GM23338 (cell line): ENCODE data around the gene MYLK. TPM values are rescaled to one million over a fixed set of nuclear protein-coding genes. Genes with fewer than 3 reads are reported as not detected.

Source experiments
- ATAC-seq: fragments of 200-7000 bp; cut with Tn5 transposase; 3 replicates; pipeline ENCODE4 v1.9.1; 2020
- DNase-seq: peaks from one replicate; pipeline ENCODE4 v3.0.0-alpha.2; 2015; ENCODE audit warnings: low spot score
- H2AFZ ChIP-seq: fragments of 200-600 bp; sonication (generic); 2 replicates; pipeline ENCODE4 v1.8.0; 2016; ENCODE audit warnings: antibody characterized with exemption, mild to moderate bottlenecking, moderate library complexity
- H3F3A ChIP-seq: fragments of 200-600 bp; sonication (generic); replicated peaks from 2 replicates; pipeline ENCODE4 v1.8.0; 2017; ENCODE audit warnings: antibody characterized with exemption, mixed run types, low read depth
- H3K27ac ChIP-seq: fragments of 200-600 bp; sonication (generic); 2 replicates; pipeline ENCODE4 v1.6.1; 2016; ENCODE audit warnings: low read depth
- H3K27me3 ChIP-seq: fragments of 200-600 bp; sonication (generic); 2 replicates; pipeline ENCODE4 v1.8.0; 2016; ENCODE audit warnings: mild to moderate bottlenecking, mixed run types, moderate library complexity; ENCODE audit not compliant: insufficient read depth
- H3K36me3 ChIP-seq: fragments of 200-600 bp; sonication (generic); 2 replicates; pipeline ENCODE4 v1.8.0; 2016; ENCODE audit warnings: mild to moderate bottlenecking; ENCODE audit not compliant: insufficient read depth
- H3K4me1 ChIP-seq: fragments of 200-600 bp; sonication (generic); 2 replicates; pipeline ENCODE4 v1.8.0; 2016; ENCODE audit warnings: mild to moderate bottlenecking, moderate library complexity; ENCODE audit not compliant: insufficient read depth
- H3K4me2 ChIP-seq: fragments of 200-600 bp; sonication (generic); 2 replicates; pipeline ENCODE4 v1.7.1; 2017; ENCODE audit warnings: mixed run types
- H3K4me3 ChIP-seq: fragments of 200-600 bp; sonication (generic); 2 replicates; pipeline ENCODE4 v1.6.1; 2016; ENCODE audit warnings: mixed run types
- H3K79me2 ChIP-seq: fragments of 200-600 bp; sonication (generic); replicated peaks from 2 replicates; pipeline ENCODE4 v1.8.0; 2017; ENCODE audit warnings: mild to moderate bottlenecking; ENCODE audit not compliant: insufficient read depth
- H3K9me2 ChIP-seq: fragments of 200-600 bp; sonication (generic); 2 replicates; pipeline ENCODE4 v1.8.0; 2017; ENCODE audit not compliant: insufficient read depth
- H4K20me1 ChIP-seq: fragments of 200-600 bp; sonication (generic); replicated peaks from 2 replicates; pipeline ENCODE4 v1.8.0; 2017; ENCODE audit warnings: mild to moderate bottlenecking; ENCODE audit not compliant: insufficient read depth
- H3K27ac Mint-ChIP-seq: 2 replicates; pipeline ENCODE4 v1.8.0; 2020; ENCODE audit warnings: inconsistent platforms, mild to moderate bottlenecking, moderate library complexity, mixed read lengths
- H3K27me3 Mint-ChIP-seq: 3 replicates; pipeline ENCODE4 v1.8.0; 2022; ENCODE audit warnings: low read depth, mild to moderate bottlenecking, moderate library complexity, mixed read lengths, inconsistent platforms; ENCODE audit not compliant: insufficient read depth, poor library complexity
- H3K36me3 Mint-ChIP-seq: 3 replicates; pipeline ENCODE4 v1.8.0; 2021; ENCODE audit warnings: low read depth, mild to moderate bottlenecking, inconsistent platforms, moderate library complexity, mixed read lengths
- H3K4me1 Mint-ChIP-seq: 3 replicates; pipeline ENCODE4 v1.8.0; 2020; ENCODE audit warnings: mild to moderate bottlenecking, inconsistent platforms, mixed read lengths
- H3K4me3 Mint-ChIP-seq: 3 replicates; pipeline ENCODE4 v1.8.0; 2021; ENCODE audit warnings: moderate library complexity, mild to moderate bottlenecking, inconsistent platforms, mixed read lengths
- H3K9me3 Mint-ChIP-seq: 3 replicates; pipeline ENCODE4 v1.8.0; 2020; ENCODE audit warnings: moderate library complexity, mild to moderate bottlenecking, inconsistent platforms, mixed read lengths
- CREB1 ChIP-seq: fragments of 250-450 bp; sonication (Bioruptor Pico); IDR thresholded peaks from 2 replicates; pipeline ENCODE4 v1.5.0; 2020; ENCODE audit warnings: low read depth, mild to moderate bottlenecking, moderate library complexity
- CTCF ChIP-seq, 2 experiments: fragments of 200-600 bp in 1 of 2; sonication (generic) in 1 of 2; conservative IDR thresholded peaks; 2 replicates each; pipeline versions ENCODE4 v1.5.1 to v1.6.1; 2016 to 2017; ENCODE audit warnings: antibody characterized with exemption in 2 of 2, low read depth in 2 of 2, mild to moderate bottlenecking in 2 of 2, moderate library complexity in 1 of 2
- ETS1 ChIP-seq: IDR thresholded peaks from 2 replicates; pipeline ENCODE4 v1.6.1; 2016; ENCODE audit warnings: antibody characterized with exemption
- EZH2phosphoT487 ChIP-seq: fragments of 200-600 bp; sonication (generic); IDR thresholded peaks from one replicate; pipeline ENCODE4 v1.8.1; 2018; ENCODE audit warnings: antibody characterized with exemption; ENCODE audit not compliant: unreplicated experiment
- ZNF114 ChIP-seq: fragments of 250-450 bp; sonication (Bioruptor Pico); IDR thresholded peaks from 2 replicates; pipeline ENCODE4 v1.5.0; 2020; ENCODE audit warnings: mild to moderate bottlenecking, moderate library complexity
- ZNF462 ChIP-seq: fragments of 250-450 bp; sonication (Bioruptor Pico); IDR thresholded peaks from 2 replicates; pipeline ENCODE4 v1.5.0; 2020; ENCODE audit warnings: mild to moderate bottlenecking, moderate library complexity
- polyA plus RNA-seq: library from polyadenylated mRNA; unstranded; fragments of >200 nt; fragmentation: Nextera tagmentation; extraction: Ambion mirVana; gene quantifications from 2 replicates; pipeline ENCODE4 v1.2.1, GENCODE V29; 2016
- total RNA-seq: library from RNA; depleted of rRNA; stranded (reverse); fragments of >200 nt; shearing (Covaris generic); gene quantifications from 2 replicates; pipeline ENCODE4 v1.2.3, GENCODE V29; 2014

Gene MYLK
- total and polyA plus RNA-seq, 2 experiments from 2014 or later: 11.5 to 17.9 TPM

GRCh38 chr3:123801474-123801873, 82.7 kb downstream of the MYLK start:
- H3K36me3 ChIP-seq: no peaks in the 10 kb centered on the region
- no peaks in the 10 kb centered on the region for H3F3A ChIP-seq
- H3K4me1 Mint-ChIP-seq: peaks cover 6% of the 10 kb centered on the region
- no peaks in the 10 kb centered on the region; the same call in 1 of the 2 replicates for H4K20me1 ChIP-seq
- H3K79me2 ChIP-seq: no peaks in the 10 kb centered on the region
- H3K36me3 Mint-ChIP-seq: no peaks in the 10 kb centered on the region
- peaks cover 2% of the 10 kb centered on the region for H3K27me3 Mint-ChIP-seq
- DNase-seq: no peak
- H3K27ac Mint-ChIP-seq: no peak overlapping the region
- no peak overlapping the region for H2AFZ ChIP-seq
- H3K4me3 Mint-ChIP-seq: no peak overlapping the region
- H3K27me3 ChIP-seq: no peaks in the 10 kb centered on the region
- no peak for TF ChIP-seq ZNF114 (CRISPR knock-in tag)
- TF ChIP-seq ETS1: no peak
- no peaks in the 10 kb centered on the region for H3K4me1 ChIP-seq
- H3K27ac ChIP-seq: no peak overlapping the region
- H3K9me2 ChIP-seq: no peaks in the 10 kb centered on the region
- no peak overlapping the region for H3K4me2 ChIP-seq
- H3K4me3 ChIP-seq: no peak overlapping the region
- H3K9me3 Mint-ChIP-seq: no peaks in the 10 kb centered on the region
- no peak for ATAC-seq

GRCh38 chr3:123800362-123800682, 83.8 kb downstream of the MYLK start:
- ATAC-seq (no peak), DNase-seq (no peak)
- no peaks in the 10 kb centered on the region for H3K36me3 Mint-ChIP-seq
- no peak overlapping the region for H3K27ac Mint-ChIP-seq
- no peak overlapping the region for H3K4me3 Mint-ChIP-seq
- Histone ChIP-seq H3K27me3 (no peaks in the 10 kb centered on the region), H3K36me3 (no peaks in the 10 kb centered on the region), H3K9me2 (no peaks in the 10 kb centered on the region), H2AFZ (no peak overlapping the region), H4K20me1 (no peaks in the 10 kb centered on the region; the same call in 1 of the 2 replicates), H3K79me2 (no peaks in the 10 kb centered on the region), H3K27ac (0 out of 2 replicates have a peak overlapping the region, but pooled peaks have one; percentile 9), H3K4me3 (no peak overlapping the region), H3K4me1 (no peaks in the 10 kb centered on the region), H3F3A (no peaks in the 10 kb centered on the region), H3K4me2 (no peak overlapping the region)
- peaks cover 2% of the 10 kb centered on the region for H3K27me3 Mint-ChIP-seq
- TF ChIP-seq CREB1 (CRISPR knock-in tag) (no peak), ZNF462 (CRISPR knock-in tag) (no peak), CTCF (conservative IDR thresholded peaks at IDR 0.05; ENCODE audit: low read depth in 2 of 2) (no peak), EZH2phosphoT487 (no peak), ZNF114 (CRISPR knock-in tag) (no peak)
- H3K4me1 Mint-ChIP-seq: peaks cover 6% of the 10 kb centered on the region
- no peaks in the 10 kb centered on the region for H3K9me3 Mint-ChIP-seq
